Subcutaneous adipose tissue (tissue), 4 donors: ENCODE data around the gene CUEDC1. TPM values are rescaled to one million over a fixed set of nuclear protein-coding genes. Genes with fewer than 3 reads are reported as not detected.

ENCODE experiments used
- total RNA-seq, 4 donors: library from RNA; depleted of rRNA; stranded (reverse); fragments of >200 nt; gene quantifications; one replicate each; pipeline ENCODE4 v1.1.0, GENCODE V29; 2016
- TF ChIP-seq, protein P1 (sequence below): fragments of 450-650 bp; IDR thresholded peaks from one replicate; pipeline ENCODE4 v1.5.1; 2016; ENCODE audit warnings: low read depth, mild to moderate bottlenecking, control low read depth, antibody characterized with exemption, moderate library complexity

CUEDC1 gene
- total RNA-seq, 4 donors from 2014 or later: 18.0 to 22.5 (median 21.1) TPM

- TF ChIP-seq, protein P1, sequence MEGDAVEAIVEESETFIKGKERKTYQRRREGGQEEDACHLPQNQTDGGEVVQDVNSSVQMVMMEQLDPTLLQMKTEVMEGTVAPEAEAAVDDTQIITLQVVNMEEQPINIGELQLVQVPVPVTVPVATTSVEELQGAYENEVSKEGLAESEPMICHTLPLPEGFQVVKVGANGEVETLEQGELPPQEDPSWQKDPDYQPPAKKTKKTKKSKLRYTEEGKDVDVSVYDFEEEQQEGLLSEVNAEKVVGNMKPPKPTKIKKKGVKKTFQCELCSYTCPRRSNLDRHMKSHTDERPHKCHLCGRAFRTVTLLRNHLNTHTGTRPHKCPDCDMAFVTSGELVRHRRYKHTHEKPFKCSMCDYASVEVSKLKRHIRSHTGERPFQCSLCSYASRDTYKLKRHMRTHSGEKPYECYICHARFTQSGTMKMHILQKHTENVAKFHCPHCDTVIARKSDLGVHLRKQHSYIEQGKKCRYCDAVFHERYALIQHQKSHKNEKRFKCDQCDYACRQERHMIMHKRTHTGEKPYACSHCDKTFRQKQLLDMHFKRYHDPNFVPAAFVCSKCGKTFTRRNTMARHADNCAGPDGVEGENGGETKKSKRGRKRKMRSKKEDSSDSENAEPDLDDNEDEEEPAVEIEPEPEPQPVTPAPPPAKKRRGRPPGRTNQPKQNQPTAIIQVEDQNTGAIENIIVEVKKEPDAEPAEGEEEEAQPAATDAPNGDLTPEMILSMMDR: no peak
These were observed 112.9 kb downstream of the CUEDC1 start for GRCh38 chr17:57842280-57842679.

DNA sequence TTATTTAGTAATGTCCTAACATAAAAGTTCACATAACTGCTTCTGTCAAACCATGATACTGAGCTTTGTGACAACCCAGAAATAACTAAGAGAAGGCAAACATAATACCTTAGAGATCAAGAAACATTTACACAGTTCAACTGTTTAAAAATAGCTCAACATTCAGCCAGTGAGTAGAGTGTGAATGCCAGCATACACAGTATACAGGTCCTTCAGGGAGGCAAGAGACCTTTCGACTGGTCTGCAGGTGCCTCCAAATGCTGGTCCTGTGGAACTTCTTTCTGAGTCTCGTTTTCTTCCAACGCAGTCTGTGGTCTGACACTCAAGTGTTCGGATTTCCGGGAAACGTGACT lies 115.7 kb downstream of the CUEDC1 start:
- TF ChIP-seq, protein P1: no peak

DNA sequence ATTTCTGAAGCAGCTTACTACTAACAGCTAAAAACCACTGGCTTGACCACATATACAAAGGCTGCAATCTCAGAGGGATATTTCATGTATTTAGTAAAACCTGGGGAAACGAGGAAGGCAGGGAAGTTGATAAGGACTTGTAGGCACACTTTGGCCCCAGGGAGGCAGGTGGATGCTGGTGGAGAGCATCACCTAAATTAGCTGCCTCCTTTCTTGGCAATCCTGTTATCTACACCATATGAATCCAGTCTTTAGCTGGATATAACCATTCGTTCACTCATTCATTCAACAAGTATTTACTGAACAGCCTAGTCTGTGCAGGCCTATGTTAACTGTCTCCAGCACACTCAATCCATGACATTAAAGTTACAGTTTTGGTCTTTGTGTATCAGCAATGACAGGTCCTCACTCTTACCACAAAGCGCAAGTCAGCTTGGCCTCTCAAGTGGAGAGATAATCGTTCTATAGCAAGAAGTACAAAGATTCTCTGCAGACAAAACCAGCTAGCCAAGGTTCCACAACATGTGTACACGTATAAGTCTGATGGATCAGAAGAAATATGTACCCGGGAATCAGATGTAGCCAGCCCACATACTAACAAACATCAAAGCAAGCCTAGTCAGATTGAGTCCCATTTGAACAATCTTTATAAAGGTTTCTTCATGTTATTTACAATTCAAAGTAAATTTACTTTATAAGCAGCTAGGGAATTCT lies 116.2 kb downstream of the CUEDC1 start:
- TF ChIP-seq, protein P1: no peak

DNA sequence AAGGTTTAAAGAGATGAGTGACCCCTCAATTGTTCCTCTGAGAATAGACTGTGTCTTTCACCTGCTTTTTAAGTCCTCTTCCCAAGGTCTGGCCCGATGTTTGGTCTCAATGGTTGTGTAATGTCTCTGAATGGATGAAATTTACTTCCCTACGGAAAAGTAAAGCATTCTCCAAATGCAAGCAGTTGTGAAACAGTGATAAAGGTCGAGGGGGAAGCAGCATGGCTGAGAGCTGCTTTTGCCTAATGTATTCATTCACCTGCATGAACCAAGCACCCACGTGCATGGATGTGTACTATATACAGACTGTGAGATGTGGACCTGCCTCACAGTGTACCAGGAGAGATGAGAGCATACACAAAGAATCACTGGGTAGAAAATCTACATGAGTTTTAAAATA lies 116.8 kb downstream of the CUEDC1 start:
- TF ChIP-seq, protein P1: no peak

- TF ChIP-seq, protein P1: no peak
These were observed 119.8 kb downstream of the CUEDC1 start for GRCh38 chr17:57835333-57835900.

DNA sequence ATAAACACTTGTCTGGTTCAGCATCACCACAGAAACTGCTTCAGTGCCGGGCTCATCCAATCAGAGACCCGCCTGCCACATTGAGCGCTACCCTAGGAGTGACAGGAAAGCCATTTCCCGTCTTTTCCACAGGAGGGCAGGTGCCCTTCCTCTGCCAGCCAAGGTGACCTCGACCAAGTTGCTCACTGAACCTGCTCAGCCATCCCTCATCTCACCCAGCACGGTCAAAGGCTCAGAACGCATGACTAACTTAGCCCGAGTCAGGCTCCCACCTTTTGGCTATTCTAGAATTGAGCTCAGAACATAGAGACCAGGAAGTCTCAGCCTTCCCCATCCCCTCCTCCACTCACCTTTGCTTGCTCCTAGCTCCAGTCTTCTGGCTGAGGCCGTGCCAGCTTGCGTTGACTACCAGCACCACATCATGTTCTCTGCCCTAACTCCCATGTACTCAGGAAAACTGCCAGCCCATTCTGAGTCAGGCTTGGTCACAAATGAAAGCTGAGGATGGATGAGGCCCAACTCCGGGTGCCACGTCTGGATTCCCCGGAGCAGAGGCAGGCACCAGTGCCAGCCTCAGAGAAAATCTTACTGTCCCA lies 121.0 kb downstream of the CUEDC1 start:
- TF ChIP-seq, protein P1: no peak

GRCh38 chr17:57833179-57833939 lies 121.9 kb downstream of the CUEDC1 start:
- TF ChIP-seq, protein P1: no peak
